Measurements from ENCODE around the gene RFK. TPM values are rescaled to one million over a fixed set of nuclear protein-coding genes. Genes with fewer than 3 reads are reported as not detected.

RFK gene
- total and polyA plus RNA-seq, 4 donors = 13.2 to 23.0 (median 16.9) TPM

- no peaks in the 10 kb centered on the region for H3K27me3 ChIP-seq (ENCODE audit: control insufficient read depth in 4 of 4, insufficient read depth in 4 of 4, low read length in 3 of 4)
- H3K9ac ChIP-seq (ENCODE audit: low read depth in 1 of 2, low read length in 2 of 2) = no peak overlapping the region
- H3K9me3 ChIP-seq (ENCODE audit: control insufficient read depth in 4 of 4, low read length in 3 of 4) = no peaks in the 10 kb centered on the region
- TF ChIP-seq FOXA2 (IDR thresholded peaks at IDR 0.05) (peak; percentile 64), HNF4A (conservative IDR thresholded peaks at IDR 0.05) (peak; percentile 37 to 55), SP1 (IDR thresholded peaks at IDR 0.05) (peak; percentile 32), GABPA (IDR thresholded peaks at IDR 0.05 in 1 of 2, conservative IDR thresholded peaks at IDR 0.05 in 1 of 2) (no peak), JUND (IDR thresholded peaks at IDR 0.05) (no peak), RXRA (IDR thresholded peaks at IDR 0.05) (peak in 1 of 2 donors; percentile 13), HNF4G (IDR thresholded peaks at IDR 0.05) (no peak), FOXA1 (IDR thresholded peaks at IDR 0.05) (peak; percentile 52)
- no peak overlapping the region for H3K4me3 ChIP-seq (ENCODE audit: low read depth in 1 of 3, low read length in 3 of 3)
- no peaks in the 10 kb centered on the region for H3K36me3 ChIP-seq (ENCODE audit: control insufficient read depth in 4 of 4, insufficient read depth in 3 of 4, low read depth in 1 of 4, low read length in 3 of 4)
- H3K4me1 ChIP-seq (ENCODE audit: control insufficient read depth in 4 of 4, insufficient read depth in 4 of 4, low read length in 3 of 4) = peaks cover 4 to 27% (median 14%) of the 10 kb centered on the region in 4 donors
- no peak overlapping the region for H3K27ac ChIP-seq (ENCODE audit: low read depth in 1 of 2, low read length in 2 of 2)
- DNase-seq (ENCODE audit: low spot score) = no peak
- WGBS = 30% methylated on average over 3 of the region's 3 CpGs
Observed at GRCh38 chr9:76401580-76402354, 7.5 kb upstream of the RFK start.

- TF ChIP-seq HNF4A (conservative IDR thresholded peaks at IDR 0.05) = no peak
- no peaks in the 10 kb centered on the region for H3K36me3 ChIP-seq (ENCODE audit: control insufficient read depth in 4 of 4, insufficient read depth in 3 of 4, low read depth in 1 of 4, low read length in 3 of 4)
- no peak overlapping the region for H3K4me3 ChIP-seq (ENCODE audit: low read depth in 1 of 3, low read length in 3 of 3)
- H3K4me1 ChIP-seq (ENCODE audit: control insufficient read depth in 4 of 4, insufficient read depth in 4 of 4, low read length in 3 of 4) = peaks cover 4 to 27% (median 14%) of the 10 kb centered on the region in 4 donors
- H3K9ac ChIP-seq (ENCODE audit: low read depth in 1 of 2, low read length in 2 of 2) = no peak overlapping the region
- H3K27me3 ChIP-seq (ENCODE audit: control insufficient read depth in 4 of 4, insufficient read depth in 4 of 4, low read length in 3 of 4) = no peaks in the 10 kb centered on the region
- no peaks in the 10 kb centered on the region for H3K9me3 ChIP-seq (ENCODE audit: control insufficient read depth in 4 of 4, low read length in 3 of 4)
- DNase-seq (ENCODE audit: low spot score) = no peak
- WGBS = 91% methylated on average over 2 of the region's 2 CpGs
- H3K27ac ChIP-seq (ENCODE audit: low read depth in 1 of 2, low read length in 2 of 2) = no peak overlapping the region
Observed at GRCh38 chr9:76401176-76401575, 7.0 kb upstream of the RFK start.

GRCh38 chr9:76400534-76401096 lies 6.4 kb upstream of the RFK start:
- TF ChIP-seq EGR1 (IDR thresholded peaks at IDR 0.05; ENCODE audit: low read depth in 2 of 2) (no peak), FOXA2 (IDR thresholded peaks at IDR 0.05) (no peak), REST (IDR thresholded peaks at IDR 0.05) (no peak), FOXA1 (IDR thresholded peaks at IDR 0.05) (no peak), GABPA (IDR thresholded peaks at IDR 0.05 in 1 of 2, conservative IDR thresholded peaks at IDR 0.05 in 1 of 2) (no peak), SP1 (IDR thresholded peaks at IDR 0.05) (no peak), ATF3 (IDR thresholded peaks at IDR 0.05) (no peak), JUND (IDR thresholded peaks at IDR 0.05) (no peak), TAF1 (conservative IDR thresholded peaks at IDR 0.05) (no peak), CTCF (IDR thresholded peaks at IDR 0.05; ENCODE audit: low read depth, low read length, missing input control) (no peak), HNF4A (conservative IDR thresholded peaks at IDR 0.05) (no peak), YY1 (IDR thresholded peaks at IDR 0.05) (no peak)
- Histone ChIP-seq H3K27ac (ENCODE audit: low read depth in 1 of 2, low read length in 2 of 2) (no peak overlapping the region), H3K36me3 (ENCODE audit: control insufficient read depth in 4 of 4, insufficient read depth in 3 of 4, low read depth in 1 of 4, low read length in 3 of 4) (no peaks in the 10 kb centered on the region), H3K9me3 (ENCODE audit: control insufficient read depth in 4 of 4, low read length in 3 of 4) (no peaks in the 10 kb centered on the region), H3K4me1 (ENCODE audit: control insufficient read depth in 4 of 4, insufficient read depth in 4 of 4, low read length in 3 of 4) (peaks cover 4 to 30% (median 14%) of the 10 kb centered on the region in 4 donors), H3K27me3 (ENCODE audit: control insufficient read depth in 4 of 4, insufficient read depth in 4 of 4, low read length in 3 of 4) (no peaks in the 10 kb centered on the region), H3K4me3 (ENCODE audit: low read depth in 1 of 3, low read length in 3 of 3) (no peak overlapping the region), H3K9ac (ENCODE audit: low read depth in 1 of 2, low read length in 2 of 2) (no peak overlapping the region)
- no peak for DNase-seq (ENCODE audit: low spot score)
- 63% methylated on average over 1 of the region's 1 CpG for WGBS
